ENCODE data around the gene IQCE. TPM values are rescaled to one million over a fixed set of nuclear protein-coding genes. Genes with fewer than 3 reads are reported as not detected.

Gene IQCE
- polyA plus RNA-seq, 3 donors: 22.3 to 28.8 (median 26.4) TPM

DNA sequence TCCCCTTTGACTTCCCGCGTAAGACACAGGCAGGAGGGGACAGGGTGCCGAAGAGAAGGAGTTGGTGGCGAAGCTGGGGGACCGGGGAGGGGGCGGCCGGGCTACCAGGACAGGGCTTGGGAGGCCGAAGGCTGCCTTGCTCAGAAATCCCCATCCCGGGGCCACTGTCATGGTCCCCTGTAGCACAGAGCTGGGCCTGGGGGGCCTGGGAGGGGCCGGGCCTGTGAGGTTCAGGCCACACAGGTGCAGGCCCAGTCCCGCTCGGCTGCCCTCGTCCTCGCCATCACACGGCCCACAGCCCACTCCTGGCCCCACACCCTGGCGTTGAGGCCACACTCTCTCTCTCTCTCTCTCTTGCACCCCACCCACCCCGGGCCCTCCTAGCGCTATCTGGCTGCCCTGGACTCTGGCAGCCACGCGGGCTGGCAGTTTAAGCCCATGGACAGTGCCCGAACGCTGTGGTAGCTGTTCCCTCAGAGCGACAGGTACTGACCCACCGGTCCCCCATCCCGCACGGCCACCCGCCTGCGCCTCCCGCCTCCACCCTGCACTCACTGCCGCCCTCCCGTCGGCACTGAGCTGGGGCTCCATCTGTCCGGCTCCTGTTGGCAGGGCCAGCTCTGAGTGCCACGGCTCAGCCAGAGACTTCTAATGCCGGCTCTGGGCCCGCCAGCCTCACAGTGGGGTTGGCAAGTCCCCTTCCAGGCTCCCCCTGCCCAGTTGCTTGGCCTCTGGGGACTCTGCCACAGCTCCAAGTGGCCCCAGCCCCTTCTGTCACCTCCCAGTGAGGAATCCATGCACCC, 101.0 kb downstream of the IQCE start:
- DNase-seq: no peak

- no peak for DNase-seq
Measured at GRCh38 chr7:2660359-2661095, 101.7 kb downstream of the IQCE start.

DNA sequence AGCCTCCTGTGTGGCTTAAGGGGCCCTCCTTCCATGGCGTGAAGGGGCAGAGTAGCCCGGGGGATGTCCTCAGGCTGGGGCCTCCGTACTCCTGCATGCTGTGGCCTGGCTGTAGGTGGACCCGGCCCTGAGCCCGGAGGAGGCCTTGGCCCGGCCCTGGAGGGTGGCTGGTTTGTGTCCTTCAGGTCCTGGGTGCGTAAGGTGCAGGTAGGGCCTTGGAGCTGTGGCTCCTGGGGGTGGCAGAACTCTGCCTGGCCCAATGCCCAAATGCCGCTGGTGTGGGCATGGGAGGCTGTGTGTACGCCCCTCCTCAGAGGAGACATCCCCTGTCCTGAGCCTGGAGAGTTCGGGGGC, 102.3 kb downstream of the IQCE start:
- no peak for DNase-seq

DNA sequence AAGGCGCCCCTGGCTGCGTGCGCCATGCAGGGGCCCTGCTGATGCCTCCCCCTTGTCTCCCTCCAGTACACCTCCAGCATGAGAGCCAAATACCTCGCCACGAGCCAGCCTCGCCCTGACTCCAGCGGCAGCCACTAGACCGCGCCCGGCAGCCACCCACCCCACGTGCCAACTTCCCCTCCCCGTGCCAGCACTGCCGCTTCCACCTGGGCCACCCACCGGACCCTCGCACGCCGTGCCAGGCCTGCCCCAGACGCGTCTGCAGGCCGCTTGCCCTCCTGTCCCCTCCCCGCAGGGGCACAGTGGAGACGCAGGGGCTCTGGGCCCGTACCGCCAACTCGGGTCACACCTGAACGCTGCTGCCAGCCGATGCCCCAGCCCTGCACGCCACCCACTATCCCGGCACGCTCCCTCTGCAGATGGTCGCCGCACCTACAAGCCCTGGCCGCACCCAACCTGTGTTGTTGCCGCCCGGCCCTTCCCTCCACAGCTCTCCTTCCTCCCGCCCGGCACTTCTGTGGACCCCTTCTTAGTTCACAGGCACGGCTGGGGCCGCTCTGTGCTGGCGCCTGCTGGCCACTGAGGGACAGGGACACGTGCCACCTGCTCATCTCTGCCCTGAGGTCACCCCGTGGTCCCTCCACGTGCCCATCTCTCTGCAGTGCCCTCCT, 103.0 kb downstream of the IQCE start:
- DNase-seq: no peak

- DNase-seq: no peak
Measured at GRCh38 chr7:2662273-2663120, 103.7 kb downstream of the IQCE start.

GRCh38 chr7:2663121-2663886, 104.5 kb downstream of the IQCE start:
- no peak for DNase-seq

GRCh38 chr7:2663960-2664359, 105.2 kb downstream of the IQCE start:
- no peak for DNase-seq

Other genes starting within 250 kb of the IQCE start
- gene SNX8, start 244.5 kb upstream of the IQCE start, polyA plus RNA-seq (ENCODE audit: insufficient read length in 3 of 3): 10 to 100 TPM; 40.7 to 46.2 (median 44.3) TPM
- 100 to 1,000 TPM; 147 to 174 (median 155) TPM for gene EIF3B, start 204.2 kb upstream of the IQCE start, polyA plus RNA-seq (ENCODE audit: insufficient read length in 3 of 3)
- 10 to 100 TPM; 13.0 to 15.4 (median 14.0) TPM for gene CHST12, start 155.4 kb upstream of the IQCE start, polyA plus RNA-seq (ENCODE audit: insufficient read length in 3 of 3)
- gene GRIFIN, start 82.6 kb upstream of the IQCE start, polyA plus RNA-seq (ENCODE audit: insufficient read length in 3 of 3): under 1 TPM in 2 of 3 donors, not detected in 1; 0.31 to 0.36 TPM
- gene LFNG, start 39.2 kb upstream of the IQCE start, polyA plus RNA-seq (ENCODE audit: insufficient read length in 3 of 3): 10 to 100 TPM; 37.7 to 40.2 (median 40.0) TPM
- gene BRAT1, start 3.5 kb upstream of the IQCE start, polyA plus RNA-seq (ENCODE audit: insufficient read length in 3 of 3): 10 to 100 TPM; 30.2 to 42.4 (median 40.8) TPM
- gene TTYH3, start 73.0 kb downstream of the IQCE start, polyA plus RNA-seq (ENCODE audit: insufficient read length in 3 of 3): 100 to 1,000 TPM; 114 to 152 (median 138) TPM
- under 1 TPM; 0.21 to 0.43 (median 0.43) TPM for gene AMZ1, start 129.2 kb downstream of the IQCE start, polyA plus RNA-seq (ENCODE audit: insufficient read length in 3 of 3)